ENCODE measurements around the gene PPFIA2.
"Not testable (repeated sequence)": the region's sequence is repeated elsewhere in the genome, so short reads cannot be mapped to it uniquely, and the experiment has no call there.

PPFIA2 gene

GRCh38 chr12:81679614-81680013, 79.5 kb downstream of the PPFIA2 start:
- no peak for TF ChIP-seq CTCF (conservative IDR thresholded peaks at IDR 0.05; ENCODE audit: low read depth, low read length)
- DNase-seq (ENCODE audit: low read depth), result no peak
- no peak overlapping the region for H3K4me3 ChIP-seq (ENCODE audit: low read depth, low read length)

- DNase-seq (ENCODE audit: low read depth), result no peak
- no peak for TF ChIP-seq CTCF (conservative IDR thresholded peaks at IDR 0.05; ENCODE audit: low read depth, low read length)
- no peak overlapping the region for H3K4me3 ChIP-seq (ENCODE audit: low read depth, low read length)
These were observed 88.4 kb downstream of the PPFIA2 start for GRCh38 chr12:81670759-81671158.

- peak; percentile 91 for DNase-seq (ENCODE audit: low read depth)
- TF ChIP-seq CTCF (conservative IDR thresholded peaks at IDR 0.05; ENCODE audit: low read depth, low read length), result no peak
These were observed 90.7 kb downstream of the PPFIA2 start for GRCh38 chr12:81668475-81668874.

GRCh38 chr12:81659310-81659709, 99.8 kb downstream of the PPFIA2 start:
- not testable (repeated sequence) for H3K4me3 ChIP-seq (ENCODE audit: low read depth, low read length)

More at GRCh38 chr12:81668475-81668874, 90.7 kb downstream of the PPFIA2 start:
- no peak overlapping the region for H3K4me3 ChIP-seq (ENCODE audit: low read depth, low read length)

GRCh38 chr12:81644503-81644902, 114.6 kb downstream of the PPFIA2 start:
- TF ChIP-seq CTCF (conservative IDR thresholded peaks at IDR 0.05; ENCODE audit: low read depth, low read length), result peak; percentile 55
- no peak overlapping the region for H3K4me3 ChIP-seq (ENCODE audit: low read depth, low read length)
- DNase-seq (ENCODE audit: low read depth), result peak; percentile 72

More at GRCh38 chr12:81659310-81659709, 99.8 kb downstream of the PPFIA2 start:
- DNase-seq (ENCODE audit: low read depth), result not testable (repeated sequence)

GRCh38 chr12:81639196-81639595, 120.0 kb downstream of the PPFIA2 start:
- no peak for TF ChIP-seq CTCF (conservative IDR thresholded peaks at IDR 0.05; ENCODE audit: low read depth, low read length)
- peak; percentile 48 for DNase-seq (ENCODE audit: low read depth)

GRCh38 chr12:81633127-81633526, 126.0 kb downstream of the PPFIA2 start:
- DNase-seq (ENCODE audit: low read depth), result no peak
- H3K4me3 ChIP-seq (ENCODE audit: low read depth, low read length), result no peak overlapping the region
- TF ChIP-seq CTCF (conservative IDR thresholded peaks at IDR 0.05; ENCODE audit: low read depth, low read length), result no peak

More at GRCh38 chr12:81639196-81639595, 120.0 kb downstream of the PPFIA2 start:
- H3K4me3 ChIP-seq (ENCODE audit: low read depth, low read length), result no peak overlapping the region

All from choroid plexus epithelial cell (primary cell).